Stimulated activated CD4-positive, alpha-beta T cell treated with anti-CD3 and anti-CD28 coated beads, Interleukin-1b, Interleukin-23, amount 100 ng/mL, for 48 hours (primary cell): ENCODE data around the gene CSNK2A3.

Experiments
- DNase-seq: peaks from one replicate; pipeline ENCODE4 v3.0.0-alpha.2; 2020

CSNK2A3 gene

DNA sequence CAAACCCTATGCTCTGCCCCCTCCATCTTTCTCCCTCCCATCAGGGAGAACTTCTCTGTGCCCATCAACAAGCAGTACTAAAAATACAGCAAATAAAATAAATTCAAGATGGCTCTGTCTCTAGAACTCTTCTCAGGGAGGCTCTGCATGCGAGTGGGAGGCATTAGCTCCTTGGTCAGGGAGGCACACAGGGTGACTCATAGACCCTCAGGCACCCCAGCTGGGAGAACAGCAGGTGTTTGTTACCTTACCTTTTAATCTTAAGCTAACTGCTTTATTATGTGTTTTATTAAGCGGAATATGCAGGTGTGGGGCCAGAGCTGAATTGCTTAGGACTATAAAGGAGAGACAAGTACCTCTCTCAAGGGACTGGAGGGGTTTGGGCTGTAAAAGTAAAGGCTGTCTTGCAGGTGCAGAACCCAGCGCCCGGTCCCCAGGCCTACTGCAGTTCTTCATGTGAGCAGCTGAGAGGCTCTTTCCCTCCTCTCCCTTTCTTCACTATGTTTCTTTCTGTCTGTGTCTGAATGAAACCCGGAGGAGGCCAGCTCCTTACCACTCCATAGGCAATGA lies 20.8 kb downstream of the CSNK2A3 start:
- DNase-seq = no peak

DNA sequence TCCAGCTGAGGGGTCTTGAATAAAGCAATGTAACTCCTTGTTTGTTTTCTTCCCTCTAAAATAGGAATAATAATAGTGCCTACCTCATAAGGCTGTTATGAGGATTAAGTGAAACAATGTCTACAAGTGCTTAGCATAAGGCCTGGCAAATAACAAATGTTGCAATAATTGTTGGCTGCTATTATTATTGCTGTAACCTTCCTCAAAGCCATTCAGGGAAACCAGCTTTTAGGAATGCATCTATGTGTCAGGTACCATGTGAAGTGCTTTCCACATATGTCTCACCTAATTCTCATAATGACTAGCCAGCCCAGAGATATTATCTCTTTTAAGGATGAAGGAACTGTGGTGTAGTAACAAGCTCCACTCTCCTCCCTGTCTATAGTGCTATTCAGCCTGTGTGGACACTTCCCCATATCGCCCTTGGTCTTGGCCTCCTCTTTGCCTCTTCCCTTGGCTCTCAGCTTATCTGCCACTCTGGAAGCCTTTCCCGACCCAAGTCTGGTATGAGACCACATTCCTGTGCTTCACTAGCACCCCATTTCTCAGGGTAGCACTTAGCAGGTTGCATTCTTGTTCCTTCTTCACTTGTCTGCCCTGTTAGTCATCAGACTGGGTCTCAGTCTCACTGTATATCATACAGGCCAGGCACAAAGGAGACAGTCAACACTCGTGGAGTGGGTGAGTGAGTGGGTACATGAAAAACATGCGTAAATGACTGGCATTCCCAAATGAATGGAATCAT lies 23.8 kb downstream of the CSNK2A3 start:
- DNase-seq = no peak

DNA sequence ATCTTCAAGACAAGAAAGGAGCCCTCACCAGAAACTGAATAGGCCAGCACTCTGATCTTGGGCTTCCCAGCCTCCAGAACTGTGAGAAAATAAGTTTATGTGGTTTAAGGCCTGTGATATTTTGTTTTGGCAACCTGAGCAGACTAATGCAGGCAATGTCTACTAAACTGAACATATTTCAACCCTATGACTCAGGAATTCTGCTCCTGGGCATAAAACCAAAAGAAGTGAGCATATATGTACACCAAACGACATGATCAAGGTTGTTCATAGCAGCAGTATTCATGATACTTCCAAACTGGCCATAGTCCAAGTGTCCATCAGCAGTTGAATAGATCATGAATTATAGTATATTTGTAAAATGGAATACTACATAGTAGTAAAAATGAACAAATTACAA lies 29.0 kb downstream of the CSNK2A3 start:
- no peak for DNase-seq

DNA sequence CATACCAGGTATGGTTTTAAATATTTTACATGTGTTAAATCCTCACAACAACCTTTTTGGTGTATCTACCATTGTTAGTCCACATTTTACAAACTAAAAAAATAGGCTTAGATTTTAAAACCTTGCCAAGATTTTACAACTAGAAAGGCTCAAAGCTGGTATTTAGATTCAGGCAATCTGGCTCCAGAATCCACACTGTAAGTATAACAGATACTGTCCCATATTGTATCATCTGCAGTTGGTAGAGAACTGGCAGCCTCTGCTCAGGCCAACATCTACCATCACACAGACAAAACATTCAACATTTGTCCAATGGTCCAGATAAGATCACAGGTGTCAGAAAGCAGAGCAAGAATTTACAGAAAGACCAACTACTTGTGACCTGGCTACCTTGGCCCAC lies 30.9 kb downstream of the CSNK2A3 start:
- DNase-seq = no peak

DNA sequence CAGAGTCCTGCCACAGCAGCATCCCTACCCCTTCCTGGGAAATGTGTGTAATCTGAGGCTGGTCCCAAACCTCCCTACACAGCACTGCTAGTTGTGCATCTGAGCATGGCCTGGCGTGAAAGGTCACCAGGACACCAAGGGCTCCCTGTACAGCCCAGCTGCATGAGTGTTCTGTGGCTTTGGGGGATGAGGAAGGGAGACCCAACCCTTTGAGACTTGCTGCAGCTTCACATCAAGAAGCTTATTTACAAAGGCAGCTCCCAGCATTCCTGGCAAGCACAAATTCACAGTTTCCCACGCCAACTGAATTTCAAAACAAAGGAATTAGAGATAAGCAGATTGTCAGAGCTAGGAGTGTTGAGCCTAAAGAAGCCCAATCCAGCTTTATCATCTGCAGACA lies 32.2 kb downstream of the CSNK2A3 start:
- no peak for DNase-seq

DNA sequence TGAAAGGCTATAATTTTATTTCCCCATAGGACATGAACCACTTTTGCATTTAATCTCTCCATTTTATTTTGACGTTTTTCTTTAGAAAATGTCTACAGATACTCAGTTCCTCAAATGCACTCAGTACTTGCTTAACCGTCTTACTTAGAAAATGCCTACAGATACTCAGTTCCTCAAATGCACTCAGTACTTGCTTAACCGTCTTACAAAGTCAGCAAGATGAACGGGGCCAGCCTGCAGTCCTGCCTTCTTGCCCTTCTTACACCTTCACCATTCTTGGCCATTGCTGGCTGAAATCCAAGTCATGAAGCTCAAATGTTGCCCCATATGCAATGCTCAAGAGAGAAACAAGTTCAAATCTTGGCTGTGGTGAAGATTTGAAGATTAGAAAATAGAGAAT lies 34.1 kb downstream of the CSNK2A3 start:
- DNase-seq = no peak

DNA sequence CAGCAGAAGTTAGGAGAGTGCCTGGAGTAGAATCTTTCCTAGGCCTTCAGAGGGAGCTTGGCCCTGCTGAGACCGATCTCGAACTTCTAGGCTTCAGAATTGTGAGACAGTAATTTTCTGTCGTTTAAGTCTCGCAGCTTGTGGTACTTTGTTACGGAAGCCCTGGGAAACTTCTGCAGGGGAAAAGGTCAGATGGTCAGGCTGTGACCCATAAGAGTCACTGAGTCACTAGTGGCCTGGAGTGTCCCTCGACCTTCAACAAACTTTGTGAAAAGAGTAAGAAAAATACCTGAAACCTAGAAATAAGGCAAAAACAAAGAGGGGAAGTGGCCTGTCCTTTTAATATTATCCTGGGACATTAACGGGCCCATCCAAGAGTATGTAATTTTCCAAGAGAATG lies 34.6 kb downstream of the CSNK2A3 start:
- DNase-seq = no peak

DNA sequence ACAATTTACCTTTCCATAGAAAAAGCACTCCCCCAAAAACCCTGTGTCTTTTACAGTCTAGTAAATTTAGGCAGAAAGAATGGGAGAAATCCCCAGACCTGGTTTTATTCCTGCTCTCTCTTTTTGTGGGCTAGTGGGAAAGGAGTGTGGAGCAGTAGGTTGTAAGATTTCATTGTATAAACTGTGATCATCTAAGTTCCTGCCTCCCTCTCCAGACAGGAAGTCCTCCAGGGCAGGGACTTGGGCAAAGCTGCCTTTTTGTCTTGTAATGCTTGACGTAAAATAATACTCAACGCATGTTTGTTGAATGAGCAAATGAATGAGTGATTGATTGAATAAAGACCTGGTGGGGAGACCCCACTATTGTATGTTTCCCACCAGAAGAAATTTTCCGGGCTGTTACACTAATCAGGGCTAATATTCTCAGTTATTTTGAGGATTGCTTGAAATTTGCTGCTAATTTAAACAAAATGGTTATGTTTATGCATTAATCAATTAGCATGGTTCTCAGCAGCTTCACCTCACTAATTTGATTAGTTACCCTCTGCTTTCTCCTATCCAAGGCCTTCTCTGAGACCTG lies 36.3 kb downstream of the CSNK2A3 start:
- no peak for DNase-seq

DNA sequence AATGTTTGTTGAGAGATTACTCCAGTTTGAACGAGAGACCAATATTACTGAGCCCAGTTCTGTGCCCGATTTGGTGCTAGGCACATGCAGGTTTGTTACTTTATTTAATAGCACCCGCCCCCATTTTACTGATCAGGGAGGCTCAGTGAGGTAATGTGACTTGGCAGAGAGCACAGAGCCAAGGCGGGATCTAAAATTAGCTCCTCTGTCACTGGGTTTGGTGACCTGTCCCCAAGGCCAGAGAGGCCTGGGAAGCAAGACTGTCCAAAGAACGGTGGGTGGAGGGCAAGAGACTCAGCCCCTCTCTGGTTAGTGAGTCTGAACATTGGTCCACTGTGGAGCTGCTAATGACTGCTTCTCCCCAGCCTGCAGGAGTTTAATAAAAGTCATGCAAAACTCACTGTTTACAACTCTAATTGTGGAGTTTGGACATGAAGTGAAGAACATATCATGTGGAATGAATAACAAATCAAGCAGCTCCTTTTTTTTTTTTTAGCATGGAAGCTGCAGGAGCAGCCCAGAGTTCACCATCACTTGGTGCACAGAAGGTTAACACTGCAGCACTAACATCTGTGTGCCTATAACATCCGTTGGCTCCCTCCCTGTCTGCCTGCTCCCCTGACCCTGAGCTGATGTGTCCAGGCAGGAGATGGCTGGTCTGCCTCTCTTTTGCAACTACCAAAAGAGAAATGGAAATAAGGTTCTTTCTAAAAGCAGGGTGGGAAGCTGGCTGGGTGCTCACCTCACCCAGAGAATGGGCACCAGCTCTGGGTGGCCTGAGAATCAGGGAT lies 39.0 kb downstream of the CSNK2A3 start:
- no peak for DNase-seq

DNA sequence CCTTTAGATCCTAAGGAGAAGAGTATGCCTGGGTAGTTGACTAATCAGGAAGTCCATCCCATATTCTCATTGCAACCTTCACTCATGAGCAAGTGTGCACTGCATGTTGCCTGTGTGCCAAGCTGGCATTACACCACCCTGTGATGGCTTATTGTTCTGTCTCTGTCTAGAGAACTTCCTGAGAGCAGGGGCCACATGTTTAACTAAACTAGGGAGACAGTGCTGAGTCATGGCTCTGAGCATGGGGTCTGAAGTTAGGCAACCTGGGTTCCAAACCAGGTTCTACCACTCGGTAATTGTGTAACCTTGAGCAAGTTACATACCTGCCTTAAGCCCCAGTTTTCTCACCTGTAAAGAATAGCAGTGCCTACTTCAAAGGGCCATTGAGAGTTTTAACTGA lies 39.6 kb downstream of the CSNK2A3 start:
- DNase-seq = no peak

DNA sequence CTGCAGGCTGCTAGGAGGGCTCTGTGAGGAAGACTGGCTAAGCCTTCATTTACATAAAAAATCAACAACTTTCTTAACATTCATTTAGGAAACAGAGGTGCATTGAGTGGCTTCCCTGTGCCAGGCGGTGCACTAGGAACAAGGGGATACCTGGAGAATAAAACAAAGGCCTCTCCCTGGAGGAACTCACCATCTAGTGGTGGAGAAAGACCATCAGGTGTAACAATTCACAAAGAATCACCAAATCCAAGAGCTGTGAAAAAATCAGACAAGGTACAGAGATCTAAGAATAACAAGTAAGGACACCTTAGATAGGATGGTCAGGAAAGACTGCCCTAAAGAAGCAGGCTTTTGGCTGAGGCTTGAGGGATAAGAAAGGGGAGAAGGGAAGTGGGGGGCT lies 40.3 kb downstream of the CSNK2A3 start:
- DNase-seq = no peak

DNA sequence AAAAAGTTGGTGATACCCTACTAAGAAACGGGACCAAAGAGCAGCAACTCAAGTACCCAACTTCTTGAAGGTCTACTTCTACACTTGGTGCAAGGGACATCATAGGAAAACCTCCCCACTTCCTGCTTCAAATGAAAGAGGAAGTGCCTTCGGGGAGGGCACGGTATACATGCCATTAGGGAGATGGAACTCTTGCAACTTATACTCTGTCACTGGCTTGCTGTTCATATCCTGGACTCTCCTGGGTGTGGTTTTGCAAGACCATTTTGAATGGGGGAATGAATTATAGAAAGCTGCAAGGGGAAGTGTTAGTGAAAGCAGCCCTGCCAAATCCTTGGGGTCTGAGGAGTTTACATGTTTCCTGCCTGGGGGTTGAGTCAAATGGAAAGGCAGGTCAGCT lies 41.9 kb downstream of the CSNK2A3 start:
- no peak for DNase-seq

DNA sequence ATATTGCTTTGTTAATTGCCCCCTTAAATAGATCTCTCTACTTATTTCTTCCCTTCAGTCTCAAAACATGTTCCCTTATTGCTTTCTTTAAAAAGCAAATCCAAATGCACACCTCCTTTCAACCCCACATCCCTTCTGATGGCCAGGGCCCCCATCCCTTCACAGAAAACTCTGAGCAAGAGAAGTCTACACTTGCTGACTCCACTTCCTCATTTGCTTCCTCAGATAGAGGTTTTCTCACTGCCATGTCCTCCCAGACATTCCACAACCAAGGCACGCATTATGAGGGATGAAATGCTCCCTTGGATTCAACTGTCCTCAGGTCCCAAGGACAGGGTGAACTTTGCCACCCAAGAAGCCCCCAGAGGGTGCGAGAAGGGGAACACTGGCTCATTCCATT lies 43.1 kb downstream of the CSNK2A3 start:
- no peak for DNase-seq

DNA sequence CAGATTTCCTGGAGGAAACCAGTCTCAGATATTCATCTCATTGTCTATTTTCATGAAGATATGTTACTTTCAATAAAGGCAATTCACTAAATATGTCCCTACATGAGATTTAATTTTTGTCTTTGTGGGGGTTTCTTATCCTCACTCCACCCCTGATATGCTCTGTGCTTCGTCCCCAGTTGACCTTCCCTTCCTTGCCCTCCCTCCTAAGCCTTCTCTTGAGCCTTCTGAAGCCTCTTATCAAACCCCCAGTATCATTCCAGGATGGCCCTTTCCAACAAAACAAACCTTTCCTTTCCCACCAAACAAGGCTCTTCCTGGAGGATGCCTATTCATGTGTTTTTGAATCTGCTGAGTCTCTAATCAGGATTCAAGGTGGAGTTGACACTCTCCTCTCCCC lies 44.8 kb downstream of the CSNK2A3 start:
- DNase-seq = no peak

DNA sequence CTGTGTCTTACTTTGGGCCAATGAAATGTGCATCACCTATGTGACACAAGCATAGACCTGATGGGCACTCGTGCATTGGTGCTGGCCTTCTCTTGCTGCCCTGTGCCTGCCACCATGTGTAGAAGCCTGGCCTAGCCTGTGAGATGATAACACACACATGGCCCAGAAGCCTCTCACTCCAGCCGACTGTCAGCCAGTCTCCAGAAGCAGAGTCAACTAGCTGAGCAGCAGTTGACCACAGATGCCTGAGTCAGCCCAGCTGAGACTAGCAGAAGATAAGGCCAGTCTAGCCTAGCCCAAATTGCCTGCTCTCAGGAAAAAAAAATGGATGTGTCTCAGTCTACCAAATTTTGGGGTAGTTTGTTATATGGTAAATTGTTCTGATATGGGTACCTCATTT lies 46.2 kb downstream of the CSNK2A3 start:
- no peak for DNase-seq

DNA sequence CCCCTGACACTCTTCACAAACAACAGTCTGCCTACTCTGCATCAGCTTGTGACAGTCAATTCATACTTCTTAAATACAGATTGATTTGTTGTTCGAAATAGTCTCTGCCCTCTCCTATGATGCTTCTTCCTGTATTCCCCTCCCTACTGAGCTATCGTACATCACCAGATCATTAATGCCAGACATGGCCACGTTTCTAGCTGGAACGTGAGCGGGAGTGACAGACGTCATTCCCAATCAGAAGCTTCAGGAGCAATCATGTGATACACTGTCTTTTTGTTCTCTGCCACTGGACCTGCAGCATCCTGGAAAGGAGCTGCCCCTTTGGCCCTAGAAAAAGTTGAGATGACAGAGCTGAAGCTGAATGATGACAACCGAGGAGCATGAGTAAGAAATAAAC lies 48.5 kb downstream of the CSNK2A3 start:
- DNase-seq = no peak

DNA sequence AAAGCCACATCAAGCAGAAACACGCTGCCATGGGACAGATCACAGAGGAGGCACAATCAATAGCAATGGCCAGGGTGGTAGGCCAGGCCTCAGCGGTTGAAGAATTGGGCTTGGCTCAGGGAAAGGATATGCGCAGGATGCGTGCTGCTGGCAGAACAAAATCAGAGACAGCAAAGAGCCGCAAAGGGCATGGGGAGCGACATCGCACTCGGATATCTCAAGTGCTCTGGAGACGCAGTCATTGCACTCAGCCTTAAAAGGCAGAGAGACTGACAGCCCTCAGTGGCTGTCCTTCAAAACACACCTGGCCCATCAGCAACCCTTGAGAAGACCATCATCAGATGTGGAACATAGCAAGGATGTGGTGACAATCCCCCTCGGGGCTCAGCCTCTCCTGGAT lies 50.5 kb downstream of the CSNK2A3 start:
- no peak for DNase-seq
